ENCODE results near the gene AKAP13.

GRCh38 chr15:85580879-85581278, 200.5 kb downstream of the AKAP13 start:
- TF ChIP-seq POLR2A (IDR thresholded peaks at IDR 0.05) (no peak), CTCF (IDR thresholded peaks at IDR 0.05) (peak in 1 of 3 experiments; percentile 11)

Measured in testis (tissue), 2 donors.